GM21423 (cell line): ENCODE measurements around the gene SNX6.
"Not testable (repeated sequence)": the region's sequence is repeated elsewhere in the genome, so short reads cannot be mapped to it uniquely, and the experiment has no call there.

Source experiments
- ATAC-seq: cut with Tn5 transposase; IDR thresholded peaks from one replicate; pipeline ENCODE4 v1.9.1; 2021; ENCODE audit warnings: mild to moderate bottlenecking, moderate library complexity; ENCODE audit not compliant: unreplicated experiment

SNX6 gene

DNA sequence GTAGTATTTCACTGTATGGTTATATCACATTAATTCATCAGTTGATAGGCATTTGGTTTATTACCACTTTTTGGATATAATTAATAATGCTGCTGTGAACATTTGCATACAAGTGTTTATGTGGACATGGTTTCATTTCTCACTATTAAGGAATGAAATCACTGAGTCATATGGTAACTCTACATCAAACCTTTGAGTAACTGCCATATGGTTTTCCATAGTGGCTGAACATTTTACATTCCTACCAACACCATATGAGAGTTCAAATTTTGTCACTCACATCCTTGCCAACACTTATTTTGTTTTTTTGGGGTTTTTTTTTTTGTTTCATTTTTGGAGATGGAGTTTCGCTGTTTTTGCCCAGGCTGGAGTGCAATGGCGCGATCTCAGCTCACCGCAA, 60.2 kb downstream of the SNX6 start:
- ATAC-seq = no peak

GRCh38 chr14:34568803-34569202, 61.1 kb downstream of the SNX6 start:
- no peak for ATAC-seq

GRCh38 chr14:34562776-34563150, 67.2 kb downstream of the SNX6 start:
- no peak for ATAC-seq

DNA sequence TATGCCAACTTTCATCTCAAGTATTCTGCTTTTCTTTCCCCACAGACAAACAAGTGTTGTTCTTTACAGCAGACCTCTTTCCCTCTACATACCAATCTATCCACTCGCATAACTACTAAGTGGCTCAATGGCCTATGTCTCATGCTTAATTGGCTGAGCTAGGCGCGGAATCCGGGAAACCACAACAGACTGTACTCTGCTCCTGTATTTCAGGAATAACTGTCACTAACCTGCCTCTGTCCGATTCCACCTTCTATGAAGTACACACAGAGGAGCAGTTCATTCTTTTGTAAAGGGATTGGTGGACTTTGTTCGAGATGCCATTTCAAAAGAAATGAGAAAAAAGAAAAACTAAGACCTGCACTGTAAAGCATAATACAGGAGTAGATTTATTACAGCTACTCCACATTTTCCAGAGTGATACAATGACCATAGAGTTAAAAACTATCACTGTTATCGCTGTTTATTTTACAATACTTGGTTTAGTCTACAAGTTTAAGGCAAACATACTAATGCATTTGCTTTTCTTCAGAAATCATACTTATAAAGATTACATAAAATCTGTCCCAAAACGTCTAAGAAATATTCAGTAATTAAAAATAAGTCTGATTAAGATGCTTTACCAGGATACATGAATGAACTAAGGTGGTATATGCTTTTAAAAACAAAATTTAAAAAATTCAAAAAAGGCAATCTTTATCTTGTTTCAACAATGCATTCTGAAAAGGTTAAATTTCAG, 67.7 kb downstream of the SNX6 start:
- not testable (repeated sequence) for ATAC-seq

GRCh38 chr14:34556498-34556829, 73.5 kb downstream of the SNX6 start:
- peak; percentile 47 for ATAC-seq

DNA sequence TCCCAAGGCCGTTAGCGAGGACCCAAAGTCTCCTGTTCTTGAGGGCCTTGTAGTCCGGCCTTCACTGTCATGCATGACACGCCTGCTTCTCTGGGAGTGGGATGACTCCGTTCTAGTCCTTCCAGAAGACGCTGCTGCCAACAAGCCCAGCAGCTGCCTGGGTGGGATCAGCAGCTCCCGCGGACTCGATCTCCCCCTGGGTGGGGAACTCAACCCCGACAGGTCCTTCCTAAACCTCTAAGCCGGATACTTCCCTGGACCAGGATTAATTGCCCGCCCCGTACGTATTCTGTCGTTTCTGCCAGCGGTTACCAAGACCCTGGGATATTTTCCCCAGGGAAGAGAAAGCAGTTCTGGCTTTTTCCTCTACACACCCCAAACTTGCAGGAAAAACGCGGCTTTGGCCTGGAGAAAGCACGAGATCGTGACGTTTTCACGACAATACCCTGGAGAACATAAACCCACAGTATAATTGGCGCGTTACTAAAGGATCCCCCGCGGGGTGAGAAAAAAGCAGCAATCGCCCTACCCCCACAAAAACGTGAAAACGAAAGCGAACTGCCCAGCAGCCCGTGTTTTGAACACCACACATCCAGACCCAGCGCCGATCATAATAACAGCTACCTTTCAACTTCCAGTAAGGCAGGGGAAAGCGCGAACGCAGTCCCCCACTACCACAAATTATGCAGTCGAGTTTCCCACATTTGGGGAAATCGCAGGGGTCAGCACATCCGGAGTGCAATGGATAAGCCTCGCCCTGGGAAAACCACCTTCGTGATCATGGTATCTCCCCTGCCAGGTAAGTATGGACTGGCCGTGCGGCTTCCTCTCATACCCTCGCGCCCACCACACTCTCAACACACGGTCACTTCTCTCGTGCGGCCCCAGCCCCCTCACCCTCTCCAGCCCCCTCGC, 74.1 kb downstream of the SNX6 start:
- ATAC-seq = peak; percentile 61

DNA sequence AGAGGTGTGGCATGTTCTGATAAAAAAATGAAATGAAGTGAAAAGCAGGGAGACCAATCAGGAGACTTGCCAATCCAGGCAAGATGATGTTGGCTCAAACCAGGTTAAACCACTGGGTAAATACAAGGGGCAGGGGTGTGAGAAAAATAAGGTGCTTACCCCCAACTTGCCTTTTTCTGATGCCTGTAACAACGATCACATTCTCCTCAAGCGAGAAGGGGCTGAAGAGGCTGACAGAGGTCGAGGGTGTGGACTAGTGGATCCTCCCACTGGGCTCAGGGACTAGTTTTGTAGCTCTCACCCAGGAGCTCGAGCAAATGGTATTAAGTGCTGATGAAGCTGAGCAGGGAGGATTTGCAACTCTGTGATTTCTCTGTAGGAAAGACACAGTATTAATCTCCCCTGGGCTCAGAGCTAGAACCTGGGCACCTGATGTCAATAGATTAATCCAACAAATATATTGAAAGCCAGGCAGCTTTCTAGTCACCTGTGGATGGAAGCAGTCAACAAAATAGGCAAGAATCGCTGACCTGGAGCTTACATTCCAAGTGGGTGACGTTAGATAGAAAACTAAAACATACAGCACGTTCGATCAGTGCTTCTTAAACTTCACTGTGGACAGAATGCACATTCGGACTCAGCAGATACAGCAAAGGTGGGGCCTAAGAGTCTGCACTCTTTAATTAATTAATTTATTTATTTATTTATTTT, 75.3 kb downstream of the SNX6 start:
- no peak for ATAC-seq

- not testable (repeated sequence) for ATAC-seq
Observed at GRCh38 chr14:34549276-34549966, 80.5 kb downstream of the SNX6 start.

DNA sequence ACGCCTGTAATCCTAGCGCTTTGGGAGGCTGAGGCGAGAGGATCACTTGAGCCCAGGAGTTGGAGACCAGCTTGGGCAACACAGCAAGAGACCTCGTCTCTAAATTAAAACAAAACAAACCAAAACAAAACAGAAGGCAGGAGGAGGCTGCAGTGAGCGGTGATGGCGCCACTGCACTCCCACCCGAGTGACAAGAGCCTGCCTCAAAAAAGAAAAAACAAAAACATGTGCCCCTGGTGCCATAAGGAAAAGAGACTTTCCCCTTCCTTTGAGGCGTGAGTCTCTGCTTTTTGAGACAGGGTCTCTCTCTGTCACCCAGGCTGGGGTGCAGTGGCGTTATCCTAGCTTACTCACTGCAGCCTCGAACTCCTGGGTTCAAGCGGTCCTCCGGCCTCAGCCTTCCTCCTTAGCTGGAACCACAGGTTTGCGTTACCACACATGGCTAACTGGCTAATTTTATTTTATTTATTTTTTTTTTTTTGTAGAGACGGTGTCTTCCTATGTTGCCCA, 81.4 kb downstream of the SNX6 start:
- no peak for ATAC-seq

DNA sequence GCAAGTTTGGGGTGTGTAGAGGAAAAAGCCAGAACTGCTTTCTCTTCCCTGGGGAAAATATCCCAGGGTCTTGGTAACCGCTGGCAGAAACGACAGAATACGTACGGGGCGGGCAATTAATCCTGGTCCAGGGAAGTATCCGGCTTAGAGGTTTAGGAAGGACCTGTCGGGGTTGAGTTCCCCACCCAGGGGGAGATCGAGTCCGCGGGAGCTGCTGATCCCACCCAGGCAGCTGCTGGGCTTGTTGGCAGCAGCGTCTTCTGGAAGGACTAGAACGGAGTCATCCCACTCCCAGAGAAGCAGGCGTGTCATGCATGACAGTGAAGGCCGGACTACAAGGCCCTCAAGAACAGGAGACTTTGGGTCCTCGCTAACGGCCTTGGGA, 82.8 kb downstream of the SNX6 start:
- ATAC-seq = peak; percentile 28

- peak; percentile 67 for ATAC-seq
Observed at GRCh38 chr14:34546272-34547135, 83.4 kb downstream of the SNX6 start.

- not testable (repeated sequence) for ATAC-seq
Observed at GRCh38 chr14:34540181-34541059, 89.5 kb downstream of the SNX6 start.

DNA sequence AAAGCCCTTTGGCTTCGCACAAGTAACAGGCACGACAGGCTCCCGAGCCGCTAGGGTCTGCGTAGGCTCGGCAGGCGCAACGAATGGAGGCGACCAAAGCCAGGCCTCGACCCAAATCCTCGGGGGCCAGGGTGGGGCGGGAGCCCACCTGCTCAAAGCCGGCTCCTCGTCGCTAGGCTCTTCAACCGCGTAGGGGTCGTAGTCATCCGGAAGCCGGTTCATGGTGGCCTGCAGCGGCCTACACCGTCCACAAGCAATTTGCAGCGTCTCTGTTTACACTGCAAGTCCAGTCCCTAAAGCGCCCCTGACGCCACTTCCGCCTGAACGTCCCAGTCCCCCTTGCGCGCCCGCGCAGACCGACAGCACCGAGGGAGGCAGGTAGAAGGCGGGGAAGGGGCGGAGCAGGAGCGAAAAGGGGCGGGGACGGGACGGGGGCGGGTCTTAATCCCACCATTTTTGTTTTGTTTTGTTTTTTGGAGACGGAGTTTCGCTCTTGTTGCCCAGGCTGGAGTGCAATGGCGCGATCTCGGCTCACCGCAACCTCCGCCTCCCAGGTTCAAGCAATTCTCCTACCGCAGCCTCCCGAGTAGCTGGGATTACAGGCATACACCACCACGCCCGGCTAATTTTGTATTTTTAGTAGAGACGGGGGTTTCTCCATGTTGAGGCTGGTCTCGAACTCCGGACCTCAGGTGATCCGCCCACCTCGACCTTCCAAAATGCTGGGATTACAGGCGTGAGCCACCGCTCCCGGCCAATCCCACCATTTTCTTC, 90.4 kb downstream of the SNX6 start, which contains the start of gene EAPP:
Gene EAPP, minus strand, starts transcription at position 295 of the 774 bp plus-strand sequence. Its CDS starts 73 bp downstream, at position 222.
- ATAC-seq = peak; percentile 100

GRCh38 chr14:34538871-34539406, 91.0 kb downstream of the SNX6 start:
- ATAC-seq = peak; percentile 9

DNA sequence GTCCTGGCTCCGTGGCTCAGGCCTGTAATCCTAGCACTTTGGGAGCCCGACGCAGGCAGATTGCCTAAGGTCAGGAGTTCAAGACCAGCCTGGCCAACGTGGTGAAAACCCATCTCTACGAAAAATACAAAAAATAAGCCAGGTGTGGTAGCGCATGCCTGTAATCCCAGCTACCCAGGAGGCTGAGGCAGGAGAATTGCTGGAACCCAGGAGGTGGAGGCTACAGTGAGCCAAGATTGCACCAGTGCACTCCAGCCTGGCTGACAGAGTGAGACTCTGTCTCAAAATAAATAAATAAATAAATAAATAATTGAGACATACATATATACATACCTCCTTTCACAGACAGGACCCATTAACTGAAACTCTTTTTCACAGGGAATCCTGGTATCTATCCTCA, 91.9 kb downstream of the SNX6 start:
- ATAC-seq = not testable (repeated sequence)

DNA sequence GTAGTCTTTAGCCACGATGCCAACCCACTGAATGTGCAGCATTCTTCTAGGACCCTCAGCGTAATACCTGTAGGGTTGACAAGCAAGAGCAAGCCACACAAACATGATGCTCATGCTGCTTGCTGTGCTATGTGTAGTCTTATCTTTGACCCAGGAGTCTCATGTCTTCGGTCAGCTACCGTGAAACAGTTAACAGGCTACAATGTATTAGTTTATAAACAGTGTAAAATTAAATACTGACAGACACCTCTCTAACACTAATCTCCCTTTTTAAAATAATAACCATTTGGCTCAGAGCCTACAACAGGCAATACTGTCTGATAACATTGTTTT, 92.3 kb downstream of the SNX6 start:
- ATAC-seq = no peak

DNA sequence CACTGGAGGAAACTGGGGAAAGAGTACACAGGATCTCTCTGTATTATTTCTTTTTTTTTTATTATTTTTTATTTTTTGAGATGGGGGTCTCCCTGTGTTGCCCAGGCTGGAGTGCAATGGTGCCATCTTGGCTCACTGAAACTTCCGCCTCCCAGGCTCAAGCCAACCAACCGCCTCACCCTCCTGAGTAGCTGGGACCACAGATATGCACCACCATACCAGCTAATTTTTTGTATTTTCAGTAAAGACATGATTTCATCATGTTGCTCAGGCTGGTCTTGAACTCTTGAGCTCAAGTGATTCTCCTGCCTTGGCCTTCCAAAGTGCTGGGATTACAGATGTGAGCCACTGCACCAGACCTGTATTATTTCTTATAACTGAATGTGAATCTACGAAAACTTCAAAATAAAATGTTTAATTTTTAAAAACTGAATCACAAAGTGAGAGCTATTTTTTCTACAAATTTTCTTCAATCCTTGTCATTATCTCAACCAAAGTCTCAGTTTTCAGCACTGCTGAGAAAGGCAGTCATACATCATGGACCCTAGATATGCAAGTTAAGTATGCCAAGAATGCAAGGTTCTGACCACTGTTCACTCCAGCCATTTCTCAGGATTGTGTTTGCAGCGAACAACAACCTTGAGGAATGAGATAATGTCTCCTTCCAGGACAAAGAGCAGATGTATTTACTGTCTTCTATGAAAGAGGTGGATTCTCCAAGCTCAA, 92.8 kb downstream of the SNX6 start:
- ATAC-seq = no peak
